Heart left ventricle (tissue), 16 donors: Measurements from ENCODE around the gene LRRFIP1. TPM values are rescaled to one million over a fixed set of nuclear protein-coding genes. Genes with fewer than 3 reads are reported as not detected.

Experiments used
- ATAC-seq, 4 donors: fragments of 200-7000 bp; cut with Tn5 transposase; one replicate each; pipeline ENCODE4 v1.9.1; 2020 to 2022; ENCODE audit warnings: moderate library complexity in 4 of 4, mild to moderate bottlenecking in 3 of 4, moderate number of reproducible peaks in 1 of 4
- DNase-seq, 5 donors: peaks; one replicate each; pipeline ENCODE4 v3.0.0-alpha.2; 2020
- H3K27ac ChIP-seq, 12 donors: fragments of 200-600 bp; sonication (generic) in 4 of 12; one replicate each; pipeline versions ENCODE4 v1.5.0 to v1.8.0; 2016 to 2022; ENCODE audit warnings: mild to moderate bottlenecking in 2 of 12
- H3K27me3 ChIP-seq, 9 donors: fragments of 200-600 bp; sonication (generic) in 2 of 9; one replicate each; pipeline versions ENCODE4 v1.5.1 to v1.8.0; 2016 to 2022; ENCODE audit warnings: mild to moderate bottlenecking in 3 of 9
- H3K36me3 ChIP-seq, 9 donors: fragments of 200-600 bp; sonication (generic) in 2 of 9; one replicate each; pipeline versions ENCODE4 v1.5.0 to v1.8.0; 2018 to 2022; ENCODE audit warnings: mild to moderate bottlenecking in 2 of 9
- H3K4me1 ChIP-seq, 12 donors: fragments of 200-600 bp; sonication (generic) in 4 of 12; one replicate each; pipeline versions ENCODE4 v1.5.0 to v1.8.0; 2016 to 2022; ENCODE audit warnings: mild to moderate bottlenecking in 3 of 12
- H3K4me3 ChIP-seq, 12 donors: fragments of 200-600 bp; sonication (generic) in 4 of 12; one replicate each; pipeline versions ENCODE4 v1.5.0 to v1.8.0; 2017 to 2022; ENCODE audit warnings: mild to moderate bottlenecking in 9 of 12, moderate library complexity in 4 of 12
- H3K9me3 ChIP-seq, 12 donors: fragments of 200-600 bp; sonication (generic) in 4 of 12; one replicate each; pipeline versions ENCODE4 v1.5.0 to v1.8.0; 2016 to 2022; ENCODE audit warnings: mild to moderate bottlenecking in 1 of 12
- CTCF ChIP-seq, 12 donors: fragments of 200-600 bp; sonication (generic) in 4 of 12; IDR thresholded peaks; one replicate each; pipeline versions ENCODE4 v1.5.0 to v1.8.0; 2018 to 2022; ENCODE audit warnings: antibody characterized with exemption in 12 of 12, mild to moderate bottlenecking in 5 of 12
- POLR2A ChIP-seq, 2 donors: fragments of 450-650 bp; IDR thresholded peaks; one replicate each; pipeline ENCODE4 v1.6.1; 2017; ENCODE audit warnings: antibody characterized with exemption in 2 of 2, mild to moderate bottlenecking in 2 of 2, moderate library complexity in 2 of 2
- WGBS, 4 donors: extraction: QIAGEN DNeasy Blood & Tissue Kit in 2 of 4; methylation state at CpG; one replicate each; pipeline versions ENCODE4 v1.1.5 to v1.1.7; 2013 to 2018; 5-methylcytosine and 5-hydroxymethylcytosine counted together
- intact Hi-C, 10 donors: fragments of 100-400 bp; cut with DNase I; formaldehyde crosslinking; loops; one replicate each; pipeline versions ENCODE4 v1.11.1 to v1.14.2; 2022
- polyA plus RNA-seq, 2 donors: library from polyadenylated mRNA; stranded (reverse); fragments of 200-250 nt; gene quantifications; one replicate each; pipeline ENCODE4 v1.2.3, GENCODE V29; 2013
- total RNA-seq, 9 donors: library from RNA; depleted of rRNA in 2 of 9; stranded (reverse); fragments of >200 nt in 2 of 9; fragmentation: NEBNext Ultra II Directional in 3 of 9; extraction: Animal tissue kit (Norgen Biotek cat#: 25700) in 3 of 9; gene quantifications; one replicate each; pipeline versions ENCODE4 v1.1.0 to v1.2.4, GENCODE V29; 2016 to 2023
- donor health status: ischemic (EF 13 %, LVEDD 7.1; RV severe dilation, severe dysfunction).
- donor health status: healthy with polysubstance abuse.
- donor health status: DM: no; HTN: yes; CAD: no.
- donor health status: DM: no; HTN: no; CAD: no.
- donor health status: ischemic (EF 25% LVEDD 6.9; RV normal size, moderate dysfunction).
- donor health status: ischemic (EF 25% LVEDD 5.7; RV mildly dilated, moderate dysfunction).
- donor health status: healthy.
- donor health status: DM: yes; HTN: yes; CAD: no.
- donor health status: ischemic (EF 35%, LVEDD 5.7; RV mildly dilated, moderate dysfunction).
- donor health status: nonischemic (EF 11% LVEDD 7.7; RV severe dilation, severe dysfunction).
- donor health status: DM: yes; HTN: yes; CAD: no.
- donor health status: PGD.
- donor health status: ischemic (EF 29% LVEDD 5.4; RV normal size, mild dysfunction).
- donor health status: nonischemic (EF 23%, LVEDD 6.1; RV moderate dilation, normal function).

LRRFIP1 gene
- total and polyA plus RNA-seq, 11 donors: 78.7 to 151 (median 111) TPM

- intact Hi-C loops: no loop called here
- no peaks in the 10 kb centered on the region for H3K9me3 ChIP-seq
- peaks cover 0 to 7% (median 0%) of the 10 kb centered on the region in 9 donors for H3K36me3 ChIP-seq
- no peak overlapping the region for H3K27ac ChIP-seq
- no peak overlapping the region for H3K4me3 ChIP-seq
- ATAC-seq (no peak), DNase-seq (no peak)
- TF ChIP-seq POLR2A (IDR thresholded peaks at IDR 0.05) (no peak), CTCF (IDR thresholded peaks at IDR 0.05) (no peak)
- H3K27me3 ChIP-seq: no peaks in the 10 kb centered on the region
- peaks cover 15 to 62% (median 52%) of the 10 kb centered on the region in 12 donors for H3K4me1 ChIP-seq
- WGBS, 4 donors: 92 to 96% (median 94%) methylated on average over 8 of the region's 8 CpGs
Measured at GRCh38 chr2:237680702-237681478, 53.5 kb downstream of the LRRFIP1 start.

- peak in 3 of 4 donors; percentile 23 to 56 (median 55) for ATAC-seq
- Histone ChIP-seq H3K27ac (peak overlapping the region in 9 of 12 donors; percentile 9 to 56 (median 49)), H3K4me1 (peaks cover 8 to 58% (median 48%) of the 10 kb centered on the region in 12 donors), H3K36me3 (peaks cover 0 to 7% (median 0%) of the 10 kb centered on the region in 9 donors), H3K9me3 (no peaks in the 10 kb centered on the region), H3K27me3 (no peaks in the 10 kb centered on the region), H3K4me3 (no peak overlapping the region)
- no peak for TF ChIP-seq CTCF (IDR thresholded peaks at IDR 0.05)
- TF ChIP-seq POLR2A (IDR thresholded peaks at IDR 0.05): no peak
- intact Hi-C loops: no loop called here
- 41 to 60% (median 52%) methylated on average over 7 of the region's 7 CpGs for WGBS, 4 donors
- DNase-seq: no peak
Measured at GRCh38 chr2:237682151-237682550, 54.8 kb downstream of the LRRFIP1 start.

GRCh38 chr2:237682856-237683670, 55.7 kb downstream of the LRRFIP1 start:
- no peak overlapping the region for H3K4me3 ChIP-seq
- H3K4me1 ChIP-seq: peaks cover 5 to 58% (median 49%) of the 10 kb centered on the region in 12 donors
- intact Hi-C loops: no loop called here
- WGBS, 4 donors: 42 to 62% (median 55%) methylated on average over 16 to 18 of the region's 18 CpGs
- ATAC-seq (peak in 2 of 4 donors; percentile 16 to 29), DNase-seq (peak in 1 of 5 donors; percentile 49)
- no peaks in the 10 kb centered on the region for H3K9me3 ChIP-seq
- peak overlapping the region in 9 of 12 donors; percentile 29 to 56 (median 49) for H3K27ac ChIP-seq
- no peak for TF ChIP-seq CTCF (IDR thresholded peaks at IDR 0.05)
- no peak for TF ChIP-seq POLR2A (IDR thresholded peaks at IDR 0.05)
- H3K27me3 ChIP-seq: no peaks in the 10 kb centered on the region
- peaks cover 0 to 7% (median 0%) of the 10 kb centered on the region in 9 donors for H3K36me3 ChIP-seq

GRCh38 chr2:237685408-237685807, 58.0 kb downstream of the LRRFIP1 start:
- Histone ChIP-seq H3K27ac (peak overlapping the region in 1 of 12 donors; percentile 0), H3K9me3 (no peaks in the 10 kb centered on the region), H3K4me3 (no peak overlapping the region), H3K27me3 (no peaks in the 10 kb centered on the region), H3K4me1 (peaks cover 0 to 67% (median 54%) of the 10 kb centered on the region in 12 donors), H3K36me3 (peaks cover 0 to 7% (median 0%) of the 10 kb centered on the region in 9 donors)
- 64 to 79% (median 73%) methylated on average over 5 of the region's 5 CpGs for WGBS, 4 donors
- intact Hi-C loops: no loop called here
- ATAC-seq (no peak), DNase-seq (no peak)
- TF ChIP-seq CTCF (IDR thresholded peaks at IDR 0.05) (peak in 4 of 12 donors; percentile 15 to 33 (median 19)), POLR2A (IDR thresholded peaks at IDR 0.05) (no peak)
